ENCODE data around the gene TROAP.
"Not testable (repeated sequence)": the region's sequence is repeated elsewhere in the genome, so short reads cannot be mapped to it uniquely, and the experiment has no call there.

Gene TROAP

GRCh38 chr12:49282302-49282701, 40.8 kb upstream of the TROAP start:
- peaks cover 4% of the 10 kb centered on the region; the same call in 1 of the 2 replicates for H3K4me1 ChIP-seq (ENCODE audit: control insufficient read depth, insufficient read depth, low read length)
- H3K27ac ChIP-seq (ENCODE audit: extremely low read depth, low read depth, low read length): no peak overlapping the region
- TF ChIP-seq PRDM1 (tag by site-specific recombination; IDR thresholded peaks at IDR 0.05): peak; percentile 34; the same call in 1 of the 2 replicates
- TF ChIP-seq PRDM10 (tag by site-specific recombination; IDR thresholded peaks at IDR 0.05): peak; percentile 90
- TF ChIP-seq ZNF433 (tag by site-specific recombination; IDR thresholded peaks at IDR 0.05; ENCODE audit: low read depth): no peak
- TF ChIP-seq ZBTB26 (tag by site-specific recombination; optimal IDR thresholded peaks at IDR 0.05): peak; percentile 5
- TF ChIP-seq ZNF366 (tag by site-specific recombination; conservative IDR thresholded peaks at IDR 0.05): peak; percentile 88
- peak; percentile 91 for TF ChIP-seq ZNF398 (tag by site-specific recombination; IDR thresholded peaks at IDR 0.05)
- TF ChIP-seq ZNF133 (tag by site-specific recombination; IDR thresholded peaks at IDR 0.05): 0 out of 2 replicates have a peak, but pooled peaks have one; percentile 14
- TF ChIP-seq ZNF596 (tag by site-specific recombination; IDR thresholded peaks at IDR 0.05): no peak
- H3K4me3 ChIP-seq (ENCODE audit: low read depth, low read length): no peak overlapping the region
- ChIA-PET POLR2A (interaction anchor here (0.7 to 2.0 kb wide), 4 partner anchors 10 to 18 kb away, joined by 3 to 16 read pairs (median 4); no protein-coding TSS in a partner anchor), CTCF (interaction anchor here (0.6 to 8.9 kb wide), 11 partner anchors 8 to 290 kb away, joined by 3 to 208 read pairs (median 4); partner anchors contain the start of genes DNAJC22 and PRPH)
- peaks cover 0 to 3% of the 10 kb centered on the region in 2 experiments; a peak in 1 of 3 replicates for H3K36me3 ChIP-seq (ENCODE audit: control insufficient read depth in 2 of 2, insufficient read depth in 1 of 2, low read length in 2 of 2)
- H3K9me3 ChIP-seq (ENCODE audit: control insufficient read depth, insufficient read depth, low read depth, low read length): no peaks in the 10 kb centered on the region

- not testable (repeated sequence) for H3K27ac ChIP-seq (ENCODE audit: extremely low read depth, low read depth, low read length); H3K9me3 ChIP-seq (ENCODE audit: control insufficient read depth, insufficient read depth, low read depth, low read length); H3K36me3 ChIP-seq (ENCODE audit: control insufficient read depth in 2 of 2, insufficient read depth in 1 of 2, low read length in 2 of 2); H3K4me3 ChIP-seq (ENCODE audit: low read depth, low read length); H3K4me1 ChIP-seq (ENCODE audit: control insufficient read depth, insufficient read depth, low read length)
- POLR2A ChIA-PET: interaction anchor here (0.8 to 2.0 kb wide), 3 partner anchors 13 to 17 kb away, joined by 3 to 16 read pairs (median 3); no protein-coding TSS in a partner anchor
- TF ChIP-seq ZNF362 (tag by site-specific recombination; IDR thresholded peaks at IDR 0.05) (peak; percentile 70), KLF17 (tag by site-specific recombination; IDR thresholded peaks at IDR 0.05) (peak; percentile 39; the same call in 1 of the 2 replicates)
- CTCF ChIA-PET: interaction anchor here (0.6 to 8.9 kb wide), 12 partner anchors 8 to 298 kb away, joined by 3 to 208 read pairs (median 4); partner anchors contain the start of genes DNAJC22 and PRPH
Observed at GRCh38 chr12:49282740-49283375, 40.2 kb upstream of the TROAP start.

Measured in HEK293 (cell line).